ENCODE measurements around the gene GNAO1. TPM values are rescaled to one million over a fixed set of nuclear protein-coding genes. Genes with fewer than 3 reads are reported as not detected.

Gene GNAO1
- total and polyA plus RNA-seq, 2 donors (not counting 1 experiment from before 2014, with no cell fraction given) = 0.13 to 5.1 TPM

- Histone ChIP-seq H3K9me3 (ENCODE audit: control extremely low read depth in 1 of 3, control insufficient read depth in 2 of 3, insufficient read depth in 1 of 3, low read length in 2 of 3) (no peaks in the 10 kb centered on the region), H3K4me1 (ENCODE audit: control insufficient read depth in 2 of 2, insufficient read depth in 2 of 2, low read length in 2 of 2) (no peaks in the 10 kb centered on the region), H3K9ac (ENCODE audit: low read length) (no peak overlapping the region), H3K79me2 (ENCODE audit: control insufficient read depth, insufficient read depth, low read length) (no peaks in the 10 kb centered on the region), H3K27me3 (replicated peaks in 1 of 4; ENCODE audit: control extremely low read depth in 1 of 4, control insufficient read depth in 3 of 4, insufficient read depth in 4 of 4, low read length in 3 of 4) (peaks cover 0 to 5% (median 0%) of the 10 kb centered on the region in 4 experiments), H3K27ac (ENCODE audit: low read length in 2 of 2) (no peak overlapping the region), H3K36me3 (replicated peaks in 1 of 2; ENCODE audit: control extremely low read depth in 1 of 2, control insufficient read depth in 1 of 2, extremely low read depth in 1 of 2, insufficient read depth in 2 of 2, low read length in 1 of 2) (no peaks in the 10 kb centered on the region), H3K4me2 (replicated peaks; ENCODE audit: low read depth, low read length, poor library complexity, severe bottlenecking) (no peak overlapping the region), H3K4me3 (ENCODE audit: control extremely low read depth in 1 of 5, extremely low read depth in 1 of 5, insufficient read depth in 1 of 5, low read depth in 2 of 5, low read length in 4 of 5) (no peak overlapping the region), H4K20me1 (ENCODE audit: control insufficient read depth, insufficient read depth, low read length, poor library complexity, severe bottlenecking) (no peaks in the 10 kb centered on the region), H2AFZ (ENCODE audit: insufficient read depth, low read depth, low read length, poor library complexity, severe bottlenecking) (no peak overlapping the region)
- Mint-ChIP-seq H3K9me3 (ENCODE audit: insufficient read depth) (no peaks in the 10 kb centered on the region), H3K4me1 (no peaks in the 10 kb centered on the region), H3K27me3 (peaks cover 9% of the 10 kb centered on the region), H3K27ac (no peak overlapping the region), H3K4me3 (no peak overlapping the region)
- ATAC-seq (ENCODE audit: low read depth) = no peak
- ChIA-PET CTCF (interaction anchor here (1.2 kb wide), 1 partner anchor 9 kb away, joined by 3 read pairs; no protein-coding TSS in a partner anchor), POLR2A (no interaction called here)
- WGBS (ENCODE audit: insufficient coverage) = 67% methylated on average over 10 of the region's 11 CpGs
- intact Hi-C loops (cut with micrococcal nuclease) = no loop called here
- TF ChIP-seq CTCF (IDR thresholded peaks at IDR 0.05) (no peak), EZH2 (IDR thresholded peaks at IDR 0.05; ENCODE audit: borderline replicate concordance, insufficient read depth, low read depth, low read length, poor library complexity, severe bottlenecking) (no peak)
- DNase-seq = no peak
These were observed 120.7 kb downstream of the GNAO1 start for GRCh38 chr16:56312028-56312300.

DNA sequence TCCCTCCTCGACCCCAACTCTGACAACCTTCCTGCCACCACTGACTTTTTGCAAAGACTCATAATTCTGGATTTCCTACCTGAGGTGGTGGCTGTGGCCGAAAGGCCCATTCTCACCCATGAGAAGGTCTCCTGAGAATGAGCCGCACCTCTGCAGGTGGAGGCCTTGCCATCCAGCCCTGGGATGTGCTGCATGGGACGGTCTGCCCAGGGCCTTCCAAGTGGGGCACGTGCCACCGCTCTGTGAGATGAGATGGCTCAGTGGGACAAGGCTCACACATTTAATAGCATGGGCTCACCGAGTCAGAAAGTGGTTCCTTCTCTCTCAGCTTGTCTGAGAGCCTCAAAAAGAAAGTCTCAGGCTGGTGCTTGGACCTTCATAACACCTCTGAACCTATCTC is 121.3 kb downstream of the GNAO1 start:
- Histone ChIP-seq H3K79me2 (ENCODE audit: control insufficient read depth, insufficient read depth, low read length) (no peaks in the 10 kb centered on the region), H3K4me3 (ENCODE audit: control extremely low read depth in 1 of 5, extremely low read depth in 1 of 5, insufficient read depth in 1 of 5, low read depth in 2 of 5, low read length in 4 of 5) (no peak overlapping the region), H3K36me3 (replicated peaks in 1 of 2; ENCODE audit: control extremely low read depth in 1 of 2, control insufficient read depth in 1 of 2, extremely low read depth in 1 of 2, insufficient read depth in 2 of 2, low read length in 1 of 2) (no peaks in the 10 kb centered on the region), H2AFZ (ENCODE audit: insufficient read depth, low read depth, low read length, poor library complexity, severe bottlenecking) (no peak overlapping the region), H3K4me2 (replicated peaks; ENCODE audit: low read depth, low read length, poor library complexity, severe bottlenecking) (no peak overlapping the region), H3K27me3 (replicated peaks in 1 of 4; ENCODE audit: control extremely low read depth in 1 of 4, control insufficient read depth in 3 of 4, insufficient read depth in 4 of 4, low read length in 3 of 4) (peaks cover 0 to under 1% (median 0%) of the 10 kb centered on the region in 4 experiments), H3K27ac (ENCODE audit: low read length in 2 of 2) (no peak overlapping the region), H3K9ac (ENCODE audit: low read length) (no peak overlapping the region), H3K4me1 (ENCODE audit: control insufficient read depth in 2 of 2, insufficient read depth in 2 of 2, low read length in 2 of 2) (no peaks in the 10 kb centered on the region), H3K9me3 (ENCODE audit: control extremely low read depth in 1 of 3, control insufficient read depth in 2 of 3, insufficient read depth in 1 of 3, low read length in 2 of 3) (no peaks in the 10 kb centered on the region), H4K20me1 (ENCODE audit: control insufficient read depth, insufficient read depth, low read length, poor library complexity, severe bottlenecking) (no peaks in the 10 kb centered on the region)
- ChIA-PET CTCF (no interaction called here), POLR2A (no interaction called here)
- TF ChIP-seq CTCF (IDR thresholded peaks at IDR 0.05) = no peak
- no peak for TF ChIP-seq EZH2 (IDR thresholded peaks at IDR 0.05; ENCODE audit: borderline replicate concordance, insufficient read depth, low read depth, low read length, poor library complexity, severe bottlenecking)
- intact Hi-C loops (cut with micrococcal nuclease) = no loop called here
- no peak overlapping the region for H3K4me3 Mint-ChIP-seq
- DNase-seq (no peak), ATAC-seq (ENCODE audit: low read depth) (no peak)
- H3K4me1 Mint-ChIP-seq = peaks cover 1% of the 10 kb centered on the region
- no peaks in the 10 kb centered on the region for H3K9me3 Mint-ChIP-seq (ENCODE audit: insufficient read depth)
- peaks cover 12% of the 10 kb centered on the region for H3K27me3 Mint-ChIP-seq
- no peak overlapping the region for H3K27ac Mint-ChIP-seq
- 94% methylated on average over 7 of the region's 7 CpGs for WGBS (ENCODE audit: insufficient coverage)

Measured in B cell (primary cell).